ENCODE data around the gene COBL. TPM values are rescaled to one million over a fixed set of nuclear protein-coding genes. Genes with fewer than 3 reads are reported as not detected.

COBL gene
- total and polyA plus RNA-seq, 2 of the 8 experiments (the other 6 are each of a cell fraction or from before 2014, with no cell fraction given), result 13.8 to 40.4 TPM

DNA sequence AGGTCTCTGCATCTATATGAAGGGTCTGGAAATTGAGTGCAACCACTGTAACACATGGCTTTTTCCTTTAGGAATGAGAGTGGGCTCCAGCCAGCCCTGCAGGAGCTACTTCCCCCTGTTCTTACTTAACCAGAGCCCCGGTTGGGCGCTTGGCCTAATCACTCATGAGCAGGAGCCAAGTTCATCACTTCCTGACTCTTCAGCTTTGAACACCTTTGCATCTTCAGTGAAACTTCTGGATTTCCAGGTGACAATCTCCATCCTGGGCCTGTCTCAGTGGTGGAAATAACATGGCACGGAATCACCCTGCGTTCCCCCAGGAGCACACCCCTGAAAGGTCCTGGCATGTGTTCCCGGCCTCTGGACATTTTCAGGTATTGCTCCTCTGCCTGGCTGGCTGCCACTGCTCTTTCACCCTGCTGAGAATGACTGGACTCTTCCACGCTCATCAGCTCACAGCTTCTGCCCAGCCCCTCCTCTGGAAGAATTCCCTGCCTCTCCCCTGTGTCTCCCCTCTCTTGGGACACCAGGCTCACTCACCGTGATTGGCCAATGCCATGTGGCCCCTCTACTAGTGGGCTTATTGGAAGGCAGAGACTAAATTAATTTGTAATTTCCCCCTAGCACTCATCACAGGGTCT lies 304.8 kb downstream of the COBL start (continued):
- no peak for TF ChIP-seq SIN3A (conservative IDR thresholded peaks at IDR 0.05 in 1 of 2, IDR thresholded peaks at IDR 0.05 in 1 of 2; ENCODE audit: low read depth in 1 of 2, low read length in 2 of 2)
- TF ChIP-seq SIX5 (IDR thresholded peaks at IDR 0.05; ENCODE audit: low read depth, low read length), result no peak
